Activated CD8-positive, alpha-beta memory T cell treated with anti-CD3 and anti-CD28 coated beads for 1 hour (primary cell): ENCODE measurements around the gene TMEM154.
"Not testable (repeated sequence)": the region's sequence is repeated elsewhere in the genome, so short reads cannot be mapped to it uniquely, and the experiment has no call there.

Source experiments
- DNase-seq, 2 donors: peaks; one replicate each; pipeline ENCODE4 v3.0.0-alpha.2; 2020; ENCODE audit warnings: low read depth in 1 of 2; ENCODE audit errors: extremely low read depth in 1 of 2

TMEM154 gene

DNA sequence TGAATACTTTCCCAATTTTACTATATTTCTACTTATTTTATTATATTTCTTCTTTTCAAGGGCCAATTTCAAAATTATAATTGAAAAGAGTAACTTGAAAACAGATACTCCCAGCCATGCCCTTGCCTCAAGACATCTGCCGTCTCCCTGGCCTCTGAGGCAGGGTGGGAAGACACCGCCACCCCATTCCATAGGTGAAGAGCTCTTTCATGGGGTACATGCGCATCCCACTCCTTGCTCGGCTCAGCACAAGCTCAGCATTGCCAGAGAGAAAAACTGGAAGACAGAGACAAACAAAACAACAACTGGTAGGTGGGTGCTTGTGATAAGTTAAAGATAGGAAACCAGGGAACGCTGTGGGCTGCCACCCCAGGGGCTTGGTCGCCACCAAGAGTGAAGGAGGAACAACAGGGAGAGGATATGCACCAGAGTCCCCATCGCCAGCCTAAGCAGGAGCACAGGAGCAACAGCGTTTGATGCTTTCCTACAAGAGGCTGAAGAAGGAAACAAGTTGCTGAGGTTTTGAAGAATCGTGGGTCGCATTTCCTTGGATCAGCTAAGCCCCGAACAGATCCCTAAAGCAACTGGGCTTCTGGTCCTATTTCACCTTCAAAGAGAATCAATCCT lies 11.3 kb downstream of the TMEM154 start:
- DNase-seq, result no peak

DNA sequence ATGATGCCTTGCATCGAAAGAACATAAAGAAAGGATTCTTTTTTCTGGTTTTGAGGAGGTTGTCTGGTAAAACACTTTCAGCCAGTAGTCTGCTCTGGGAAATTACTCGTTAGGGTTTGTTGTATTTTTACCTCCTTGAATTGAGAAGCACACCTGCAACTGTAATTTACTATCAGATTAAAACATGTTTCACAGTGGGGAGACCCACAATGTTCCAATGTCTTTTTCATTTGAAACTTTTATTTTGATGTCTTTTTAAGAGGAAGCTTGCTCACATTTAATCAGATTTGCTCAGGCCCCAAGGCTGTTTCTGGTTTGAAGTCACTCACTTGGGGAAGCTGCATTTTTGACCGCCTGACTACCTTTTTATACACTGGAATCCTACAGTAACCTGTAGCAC lies 12.0 kb downstream of the TMEM154 start:
- no peak for DNase-seq

DNA sequence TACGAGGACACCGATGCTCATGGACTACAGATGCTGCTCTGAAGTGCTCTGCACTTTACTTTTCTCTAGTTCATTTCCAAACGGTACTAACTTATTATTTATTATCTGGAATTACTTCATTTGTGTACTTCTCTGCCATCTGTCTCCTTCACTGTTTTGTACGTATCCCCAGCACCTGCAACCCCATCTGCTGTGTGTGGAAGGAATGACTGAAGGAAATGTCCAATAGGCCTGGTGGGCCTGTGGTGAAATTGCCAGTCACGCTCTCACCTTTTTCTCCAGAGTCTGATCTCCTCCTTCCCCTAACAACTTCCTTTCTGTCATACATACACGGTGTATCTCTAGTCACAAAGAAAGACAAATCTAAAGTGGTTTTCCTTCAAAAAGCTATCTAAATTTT lies 12.9 kb downstream of the TMEM154 start:
- DNase-seq, result no peak

GRCh38 chr4:152665691-152666395 lies 14.0 kb downstream of the TMEM154 start:
- DNase-seq, result no peak

DNA sequence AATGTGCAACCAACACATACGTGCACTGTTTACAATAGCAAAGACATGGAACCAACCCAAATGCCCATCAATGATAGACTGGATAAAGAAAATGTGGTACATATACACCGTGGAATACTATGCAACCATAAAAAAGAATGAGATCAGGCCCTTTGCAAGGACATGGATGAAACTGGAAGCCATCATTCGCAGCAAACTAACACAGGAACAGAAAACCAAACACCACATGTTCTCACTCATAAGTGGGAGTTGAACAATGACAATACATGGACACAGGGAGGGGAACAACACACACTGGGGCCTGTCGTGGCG lies 15.8 kb downstream of the TMEM154 start:
- not testable (repeated sequence) for DNase-seq

GRCh38 chr4:152663203-152664066 lies 16.4 kb downstream of the TMEM154 start:
- no peak for DNase-seq

- DNase-seq, result no peak
Measured at GRCh38 chr4:152661649-152662048, 18.1 kb downstream of the TMEM154 start.

- DNase-seq, result no peak
Measured at GRCh38 chr4:152660526-152660925, 19.3 kb downstream of the TMEM154 start.

GRCh38 chr4:152659806-152660205 lies 20.0 kb downstream of the TMEM154 start:
- no peak for DNase-seq

DNA sequence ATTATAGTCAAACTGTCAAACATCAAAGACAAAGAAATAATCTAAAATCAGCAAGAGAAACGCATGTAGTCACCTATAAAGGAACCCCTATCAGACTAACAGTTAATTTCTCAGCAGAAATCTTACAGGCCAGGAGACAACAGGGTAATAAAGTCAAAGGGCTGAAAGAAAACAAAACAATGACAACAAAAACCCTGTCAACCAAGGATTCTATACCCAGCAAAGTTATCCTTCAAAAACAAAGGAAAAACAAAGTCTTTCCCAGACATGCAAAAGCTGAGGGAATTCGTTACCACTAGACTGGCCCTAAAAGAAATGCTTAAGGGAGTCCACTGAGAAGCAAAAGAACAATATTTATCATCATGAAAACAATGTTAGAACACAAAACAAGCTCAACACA lies 22.1 kb downstream of the TMEM154 start:
- no peak for DNase-seq

DNA sequence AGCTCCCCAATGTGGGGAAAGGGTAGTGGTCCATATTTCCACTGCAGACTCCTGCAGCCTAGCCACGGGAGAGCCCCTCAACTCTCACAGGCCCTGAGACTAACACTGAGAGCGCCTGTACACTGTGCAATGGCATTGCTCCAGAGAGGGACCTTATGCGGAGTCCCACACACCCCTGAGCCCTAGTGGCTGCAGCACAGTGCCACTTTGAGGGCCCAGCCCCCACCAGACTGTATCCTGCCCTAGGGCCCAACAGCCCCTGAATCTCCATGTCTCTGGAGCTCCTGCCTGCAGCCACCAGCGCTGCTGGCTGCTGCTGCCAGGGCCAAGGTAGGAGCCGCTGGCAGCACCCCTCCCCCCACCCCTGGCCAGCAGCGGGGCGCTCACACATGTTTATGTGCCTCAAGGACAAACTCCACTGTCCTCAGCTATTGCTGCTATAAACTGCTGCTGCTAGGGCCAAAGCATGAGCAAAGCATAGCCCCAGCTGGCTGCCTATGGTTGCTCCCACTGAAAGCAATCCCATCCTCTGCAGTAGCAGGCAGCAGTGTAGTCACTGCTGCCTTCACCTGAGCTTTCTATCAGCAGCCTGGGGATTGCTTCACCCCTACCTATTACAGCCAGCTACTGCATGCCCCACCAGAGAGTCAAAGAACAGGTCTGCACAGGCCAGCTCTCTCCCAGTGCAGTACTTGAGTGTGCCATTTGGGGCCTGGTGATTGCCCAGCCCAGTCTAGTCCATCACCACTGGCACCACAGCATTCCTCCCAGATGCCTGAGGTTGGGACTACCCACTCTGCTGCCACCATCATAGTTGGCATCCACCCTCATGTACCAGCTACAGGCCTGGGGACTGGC lies 24.3 kb downstream of the TMEM154 start:
- DNase-seq, result no peak

- no peak for DNase-seq
Measured at GRCh38 chr4:152652102-152652501, 27.7 kb downstream of the TMEM154 start.

DNA sequence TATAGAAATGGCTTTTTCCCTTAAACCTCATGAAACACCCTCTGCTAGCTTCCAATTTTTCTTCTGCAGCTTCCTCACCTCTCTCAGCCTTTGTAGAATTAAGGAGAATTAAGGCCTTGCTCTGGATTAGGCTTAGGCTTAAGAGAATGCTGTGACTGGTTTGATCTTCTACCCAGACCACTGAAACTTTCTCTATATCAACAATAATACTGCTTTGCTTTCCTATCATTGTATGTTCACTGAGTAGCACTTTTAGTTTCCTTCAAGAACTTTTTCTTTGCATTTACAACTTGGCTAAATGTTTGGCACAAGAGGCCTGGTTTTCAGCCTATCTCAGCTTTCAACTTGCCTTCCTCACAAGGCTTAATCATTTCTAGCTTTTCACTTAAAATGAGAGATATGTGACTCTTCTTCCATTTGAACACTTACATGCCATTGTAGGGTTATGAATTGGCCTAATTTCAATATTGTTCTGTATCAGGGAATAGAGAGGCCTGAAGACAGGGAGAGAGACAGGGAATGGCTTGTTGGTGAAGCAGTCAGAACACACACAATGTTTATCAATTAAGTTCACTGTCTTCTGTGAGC lies 28.2 kb downstream of the TMEM154 start:
- DNase-seq, result no peak

GRCh38 chr4:152646221-152646620 lies 33.6 kb downstream of the TMEM154 start:
- no peak for DNase-seq

DNA sequence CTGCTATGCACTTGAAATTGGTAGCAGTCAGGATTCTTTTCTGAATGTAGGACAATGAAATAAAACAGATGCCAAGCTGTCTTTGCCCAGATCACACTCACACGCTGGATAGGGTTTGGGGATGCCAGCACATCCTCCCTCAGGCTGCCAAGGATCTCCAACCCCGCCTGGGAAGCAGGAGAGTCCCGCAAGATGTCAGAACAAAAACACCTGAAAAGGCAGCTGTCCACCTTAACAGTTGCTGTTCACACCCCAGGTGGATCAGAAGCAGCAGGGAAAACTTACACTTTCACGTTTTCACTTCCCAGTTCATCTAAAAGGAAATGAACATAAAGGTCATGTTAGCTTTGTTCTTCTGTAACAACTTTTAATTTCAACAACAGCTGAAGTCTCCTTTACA lies 35.7 kb downstream of the TMEM154 start:
- DNase-seq, result no peak

- no peak for DNase-seq
Measured at GRCh38 chr4:152643153-152644035, 36.4 kb downstream of the TMEM154 start.

GRCh38 chr4:152640058-152640921 lies 39.5 kb downstream of the TMEM154 start:
- no peak for DNase-seq

- DNase-seq, result no peak
Measured at GRCh38 chr4:152635851-152636250, 43.9 kb downstream of the TMEM154 start.
